B cell (primary cell): Measurements from ENCODE around the gene PGBD5.

Experiments
- EZH2 ChIP-seq: IDR thresholded peaks from 2 replicates; pipeline ENCODE4 v1.6.1; 2012; ENCODE audit warnings: borderline replicate concordance, low read depth, mild to moderate bottlenecking, moderate library complexity, low read length; ENCODE audit not compliant: insufficient read depth, poor library complexity, severe bottlenecking
- TF ChIP-seq, protein P1 (sequence below): fragments of 200-600 bp; IDR thresholded peaks from one replicate; pipeline ENCODE4 v1.8.0; 2022; ENCODE audit warnings: antibody characterized with exemption, mild to moderate bottlenecking

DNA sequence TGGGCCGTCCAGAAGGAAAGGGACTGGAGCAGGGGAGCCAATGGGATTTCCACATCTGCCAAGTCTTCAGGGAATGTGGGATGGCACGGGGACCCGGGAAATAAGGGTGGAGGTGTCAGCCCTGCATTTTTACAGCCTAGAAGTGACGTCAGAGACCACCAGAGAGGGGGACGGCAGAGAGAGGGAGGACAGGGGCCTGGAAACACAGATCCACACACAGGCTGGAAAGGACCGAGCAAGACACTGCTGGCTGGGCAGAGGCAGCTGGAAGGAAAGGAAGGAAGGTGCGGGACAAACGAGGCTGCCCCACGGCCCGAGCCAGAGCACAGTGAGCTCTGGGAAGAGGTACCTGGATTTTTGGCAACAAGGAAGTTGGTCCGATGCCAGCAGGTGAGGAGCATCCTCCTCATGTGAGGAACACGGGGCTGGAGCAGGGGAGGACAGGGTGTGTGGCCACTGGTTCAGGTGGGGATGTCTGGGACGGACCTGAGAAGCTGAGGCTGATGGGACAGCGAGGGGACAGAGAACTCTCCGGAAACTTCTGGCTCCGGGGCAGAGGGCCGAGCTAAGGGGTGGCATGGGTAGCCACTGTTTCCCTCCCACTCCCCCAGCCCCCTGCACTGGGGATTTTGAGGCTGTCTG is 138.3 kb downstream of the PGBD5 start:
- TF ChIP-seq, protein P1, sequence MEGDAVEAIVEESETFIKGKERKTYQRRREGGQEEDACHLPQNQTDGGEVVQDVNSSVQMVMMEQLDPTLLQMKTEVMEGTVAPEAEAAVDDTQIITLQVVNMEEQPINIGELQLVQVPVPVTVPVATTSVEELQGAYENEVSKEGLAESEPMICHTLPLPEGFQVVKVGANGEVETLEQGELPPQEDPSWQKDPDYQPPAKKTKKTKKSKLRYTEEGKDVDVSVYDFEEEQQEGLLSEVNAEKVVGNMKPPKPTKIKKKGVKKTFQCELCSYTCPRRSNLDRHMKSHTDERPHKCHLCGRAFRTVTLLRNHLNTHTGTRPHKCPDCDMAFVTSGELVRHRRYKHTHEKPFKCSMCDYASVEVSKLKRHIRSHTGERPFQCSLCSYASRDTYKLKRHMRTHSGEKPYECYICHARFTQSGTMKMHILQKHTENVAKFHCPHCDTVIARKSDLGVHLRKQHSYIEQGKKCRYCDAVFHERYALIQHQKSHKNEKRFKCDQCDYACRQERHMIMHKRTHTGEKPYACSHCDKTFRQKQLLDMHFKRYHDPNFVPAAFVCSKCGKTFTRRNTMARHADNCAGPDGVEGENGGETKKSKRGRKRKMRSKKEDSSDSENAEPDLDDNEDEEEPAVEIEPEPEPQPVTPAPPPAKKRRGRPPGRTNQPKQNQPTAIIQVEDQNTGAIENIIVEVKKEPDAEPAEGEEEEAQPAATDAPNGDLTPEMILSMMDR, result no peak
- TF ChIP-seq EZH2, result no peak
